Measurements from ENCODE around the gene MGAT4C.
"Not testable (repeated sequence)": the region's sequence is repeated elsewhere in the genome, so short reads cannot be mapped to it uniquely, and the experiment has no call there.

The MGAT4C gene

DNA sequence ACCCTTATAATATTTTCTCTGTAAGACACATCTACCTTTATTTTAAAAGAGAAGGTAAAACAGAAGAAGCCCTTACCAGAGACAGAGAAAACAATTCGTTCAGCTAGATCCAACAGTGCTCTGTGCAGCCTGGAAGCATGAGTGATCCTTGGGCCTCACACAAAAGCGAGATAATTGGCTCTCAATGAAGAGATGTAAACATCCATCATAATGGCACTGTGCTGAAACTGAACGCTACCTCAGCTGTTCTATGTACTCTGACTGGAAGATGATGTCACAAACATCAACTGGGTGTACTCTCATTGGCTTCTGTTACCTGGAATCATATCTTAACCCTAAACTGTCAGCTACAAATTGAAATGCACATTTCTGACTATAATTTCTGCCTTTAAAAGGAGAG is at the start of gene MGAT4C:
TSS of gene MGAT4C (minus strand) at position 229 of the 400 bp plus-strand sequence.
- no peak within 1 kb of the TSS for H3K27ac Mint-ChIP-seq (ENCODE audit: low read depth)
- H3K9me3 Mint-ChIP-seq, result no peaks in the 10 kb centered on the region
- no peaks in the 10 kb centered on the region for H3K36me3 Mint-ChIP-seq (ENCODE audit: insufficient read depth)
- no peak for DNase-seq (ENCODE audit: low spot score in 2 of 2)
- ATAC-seq (replicated peaks; ENCODE audit: extremely low read depth, poor library complexity, severe bottlenecking), result no peak
- H3K4me3 Mint-ChIP-seq, result no peak within 1 kb of the TSS
- H3K27me3 Mint-ChIP-seq, result no peaks in the 10 kb centered on the region
- no peaks in the 10 kb centered on the region for H3K4me1 Mint-ChIP-seq

DNA sequence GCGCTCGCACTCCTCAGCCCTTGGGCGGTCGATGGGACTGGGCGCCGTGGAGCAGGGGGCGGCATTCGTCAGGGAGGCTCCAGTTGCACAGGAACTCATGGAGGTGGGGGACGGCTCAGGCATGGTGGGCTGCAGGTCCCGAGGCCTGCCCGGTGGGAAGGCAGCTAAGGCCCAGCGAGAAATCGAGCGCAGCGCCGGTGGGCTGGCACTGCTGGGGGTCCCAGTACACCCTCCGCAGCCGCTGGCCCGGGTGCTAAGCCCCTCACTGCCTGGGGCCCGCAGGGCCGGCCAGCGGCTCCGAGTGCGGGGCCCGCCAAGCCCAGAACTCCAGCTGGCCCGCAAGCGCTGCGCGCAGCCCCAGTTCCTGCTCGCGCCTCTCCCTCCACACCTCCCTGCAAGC is 40.2 kb upstream of the MGAT4C start:
- not testable (repeated sequence) for H3K27me3 Mint-ChIP-seq; ATAC-seq (replicated peaks; ENCODE audit: extremely low read depth, poor library complexity, severe bottlenecking)

DNA sequence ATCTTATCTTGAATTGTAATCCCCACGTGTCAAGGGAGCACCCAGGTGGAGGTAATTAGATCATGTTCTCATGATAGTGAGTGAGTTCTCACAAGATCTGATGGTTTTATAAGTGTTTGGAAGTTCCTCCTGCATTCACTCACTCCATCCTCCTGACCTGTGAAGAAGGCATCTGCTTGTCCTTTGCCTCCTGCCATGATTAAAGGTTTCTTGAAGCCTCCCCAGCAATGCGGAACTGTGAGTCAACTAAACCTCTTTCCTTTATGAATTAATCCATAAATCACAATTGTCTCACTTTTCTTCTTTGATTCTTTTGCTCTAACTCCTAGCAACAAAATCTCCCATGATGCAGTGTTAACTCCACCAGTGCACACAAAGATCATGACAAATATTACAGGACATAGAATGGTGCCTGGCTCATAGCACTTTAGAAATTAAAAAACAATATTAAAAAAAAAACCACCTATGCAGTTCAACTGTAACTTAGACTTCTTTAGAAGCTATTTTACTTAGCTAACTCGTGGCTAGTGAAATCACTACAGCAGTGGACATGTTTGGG is 37.6 kb upstream of the MGAT4C start:
- H3K36me3 Mint-ChIP-seq (ENCODE audit: insufficient read depth), result no peaks in the 10 kb centered on the region

More for the DNA sequence above, 40.2 kb upstream of the MGAT4C start:
- not testable (repeated sequence) for H3K27ac Mint-ChIP-seq (ENCODE audit: low read depth); H3K4me1 Mint-ChIP-seq; DNase-seq (ENCODE audit: low spot score in 2 of 2); H3K4me3 Mint-ChIP-seq; H3K36me3 Mint-ChIP-seq (ENCODE audit: insufficient read depth)
- H3K9me3 Mint-ChIP-seq, result peaks cover 11% of the 10 kb centered on the region

DNA sequence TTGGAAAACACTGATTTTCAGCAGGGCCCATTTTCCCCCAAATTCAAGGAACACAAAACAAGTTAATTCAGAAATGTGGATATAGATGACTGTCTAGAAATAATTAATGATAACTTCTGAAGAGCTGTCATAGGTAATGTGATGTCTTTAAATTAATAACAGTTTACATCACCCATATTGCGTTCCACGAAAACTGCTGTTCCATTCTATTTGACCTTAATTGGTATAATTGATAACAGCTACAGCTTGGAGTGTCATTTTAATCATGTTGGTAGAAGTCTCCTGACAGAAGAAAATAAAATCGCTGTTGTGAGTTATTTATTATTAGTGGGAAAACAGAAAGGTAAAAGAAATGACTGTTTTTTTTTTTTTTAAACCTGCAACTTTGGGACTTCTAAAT is 36.3 kb upstream of the MGAT4C start:
- no peak for ATAC-seq (replicated peaks; ENCODE audit: extremely low read depth, poor library complexity, severe bottlenecking)
- H3K27me3 Mint-ChIP-seq, result no peaks in the 10 kb centered on the region
- DNase-seq (ENCODE audit: low spot score in 2 of 2), result no peak

More for the DNA sequence above, 37.6 kb upstream of the MGAT4C start:
- Mint-ChIP-seq H3K27ac (ENCODE audit: low read depth) (no peak overlapping the region), H3K9me3 (peaks cover 14% of the 10 kb centered on the region), H3K4me1 (no peaks in the 10 kb centered on the region), H3K27me3 (no peaks in the 10 kb centered on the region), H3K4me3 (no peak overlapping the region)
- DNase-seq (ENCODE audit: low spot score in 2 of 2) (no peak), ATAC-seq (replicated peaks; ENCODE audit: extremely low read depth, poor library complexity, severe bottlenecking) (no peak)

DNA sequence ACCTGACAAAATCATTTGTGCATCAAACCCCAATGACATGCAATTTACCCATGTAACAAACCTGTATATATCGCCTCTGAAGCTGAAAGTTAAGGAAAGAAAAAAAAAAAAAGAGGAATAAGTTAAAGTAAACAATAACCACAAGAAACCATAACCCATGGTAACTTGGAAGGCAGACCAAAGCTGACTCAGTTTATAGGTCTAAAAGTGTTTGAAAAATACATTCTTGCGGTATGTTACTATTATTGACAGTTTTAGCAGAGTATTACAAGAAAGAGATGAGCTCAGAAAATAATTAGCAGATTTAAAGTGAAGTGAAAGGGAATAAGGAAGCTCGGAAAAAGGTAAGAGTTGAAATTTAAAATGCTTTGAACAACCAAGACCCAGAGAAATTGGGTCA is 34.4 kb upstream of the MGAT4C start:
- Mint-ChIP-seq H3K4me3 (no peak overlapping the region), H3K4me1 (no peaks in the 10 kb centered on the region), H3K36me3 (ENCODE audit: insufficient read depth) (no peaks in the 10 kb centered on the region), H3K27ac (ENCODE audit: low read depth) (no peak overlapping the region), H3K9me3 (peaks cover 14% of the 10 kb centered on the region), H3K27me3 (no peaks in the 10 kb centered on the region)
- ATAC-seq (replicated peaks; ENCODE audit: extremely low read depth, poor library complexity, severe bottlenecking) (no peak), DNase-seq (ENCODE audit: low spot score in 2 of 2) (no peak)

More for the DNA sequence above, 36.3 kb upstream of the MGAT4C start:
- Mint-ChIP-seq H3K9me3 (peaks cover 14% of the 10 kb centered on the region), H3K27ac (ENCODE audit: low read depth) (no peak overlapping the region), H3K4me3 (no peak overlapping the region), H3K36me3 (ENCODE audit: insufficient read depth) (no peaks in the 10 kb centered on the region), H3K4me1 (no peaks in the 10 kb centered on the region)

DNA sequence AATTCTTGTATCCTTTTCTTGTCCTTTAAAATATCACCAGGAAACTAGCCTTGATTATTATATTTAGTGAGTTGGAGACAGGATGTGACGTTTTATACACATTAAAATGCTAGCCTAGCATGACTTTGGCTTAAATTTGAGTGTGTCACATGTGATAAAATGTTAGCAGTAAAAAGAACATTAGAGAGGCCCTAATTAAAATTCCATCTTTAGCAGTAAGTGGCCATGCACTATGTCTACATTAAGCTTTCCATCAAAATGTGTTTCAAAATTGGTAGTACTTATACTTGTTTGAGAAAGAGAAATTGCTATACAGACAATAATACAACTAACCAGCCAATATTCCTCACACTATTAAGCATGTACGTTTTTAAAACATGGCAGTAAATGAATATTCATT is 29.9 kb upstream of the MGAT4C start:
- Mint-ChIP-seq H3K36me3 (ENCODE audit: insufficient read depth) (no peaks in the 10 kb centered on the region), H3K4me3 (no peak overlapping the region), H3K4me1 (no peaks in the 10 kb centered on the region), H3K27ac (ENCODE audit: low read depth) (no peak overlapping the region), H3K9me3 (peaks cover 3% of the 10 kb centered on the region), H3K27me3 (no peaks in the 10 kb centered on the region)
- no peak for DNase-seq (ENCODE audit: low spot score in 2 of 2)
- ATAC-seq (replicated peaks; ENCODE audit: extremely low read depth, poor library complexity, severe bottlenecking), result no peak

DNA sequence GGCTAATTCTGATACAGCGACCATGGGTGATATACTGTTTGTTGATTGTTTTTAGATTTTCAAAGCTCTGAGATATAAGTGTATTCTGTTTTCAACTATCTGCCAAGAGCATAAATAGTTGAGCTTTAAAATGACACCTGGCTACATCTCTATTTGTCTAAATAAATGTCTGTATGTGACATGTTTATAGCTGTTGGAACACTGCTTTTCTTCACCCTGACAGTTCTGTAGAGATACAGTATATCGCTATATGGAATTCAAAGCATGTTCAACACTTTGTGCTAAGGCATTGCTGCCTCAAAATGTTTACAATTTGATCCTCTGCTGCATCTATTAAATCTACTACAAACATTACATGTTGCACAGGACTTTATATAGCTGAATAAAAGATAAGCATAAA is 27.4 kb upstream of the MGAT4C start:
- ATAC-seq (replicated peaks; ENCODE audit: extremely low read depth, poor library complexity, severe bottlenecking), result no peak
- H3K9me3 Mint-ChIP-seq, result peaks cover 7% of the 10 kb centered on the region
- DNase-seq (ENCODE audit: low spot score in 2 of 2), result no peak
- no peak overlapping the region for H3K27ac Mint-ChIP-seq (ENCODE audit: low read depth)
- no peaks in the 10 kb centered on the region for H3K36me3 Mint-ChIP-seq (ENCODE audit: insufficient read depth)
- H3K27me3 Mint-ChIP-seq, result no peaks in the 10 kb centered on the region
- no peak overlapping the region for H3K4me3 Mint-ChIP-seq
- no peaks in the 10 kb centered on the region for H3K4me1 Mint-ChIP-seq

DNA sequence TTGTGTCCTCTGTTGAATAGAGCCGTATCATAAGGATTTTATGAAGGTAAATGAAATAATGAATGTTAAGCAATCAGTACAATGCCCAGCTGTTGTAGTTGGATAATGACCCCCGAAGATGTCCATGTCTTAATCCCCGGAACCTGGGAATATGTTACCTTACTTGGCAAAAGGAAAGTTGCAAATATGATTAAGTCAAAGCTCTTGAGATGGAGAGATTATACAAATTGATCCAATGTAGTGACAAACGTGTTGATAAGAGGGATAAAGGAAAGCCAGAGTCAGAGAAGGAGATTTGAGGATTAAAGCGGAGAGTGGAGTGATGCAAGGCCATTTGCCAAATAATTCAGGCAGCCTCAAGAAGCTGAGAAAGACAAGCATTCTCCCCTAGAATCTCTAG is 19.2 kb upstream of the MGAT4C start:
- H3K4me1 Mint-ChIP-seq, result no peaks in the 10 kb centered on the region
- H3K27me3 Mint-ChIP-seq, result no peaks in the 10 kb centered on the region
- peaks cover 21% of the 10 kb centered on the region for H3K9me3 Mint-ChIP-seq
- DNase-seq (ENCODE audit: low spot score in 2 of 2), result no peak
- no peak overlapping the region for H3K4me3 Mint-ChIP-seq
- H3K27ac Mint-ChIP-seq (ENCODE audit: low read depth), result no peak overlapping the region
- H3K36me3 Mint-ChIP-seq (ENCODE audit: insufficient read depth), result no peaks in the 10 kb centered on the region
- no peak for ATAC-seq (replicated peaks; ENCODE audit: extremely low read depth, poor library complexity, severe bottlenecking)

DNA sequence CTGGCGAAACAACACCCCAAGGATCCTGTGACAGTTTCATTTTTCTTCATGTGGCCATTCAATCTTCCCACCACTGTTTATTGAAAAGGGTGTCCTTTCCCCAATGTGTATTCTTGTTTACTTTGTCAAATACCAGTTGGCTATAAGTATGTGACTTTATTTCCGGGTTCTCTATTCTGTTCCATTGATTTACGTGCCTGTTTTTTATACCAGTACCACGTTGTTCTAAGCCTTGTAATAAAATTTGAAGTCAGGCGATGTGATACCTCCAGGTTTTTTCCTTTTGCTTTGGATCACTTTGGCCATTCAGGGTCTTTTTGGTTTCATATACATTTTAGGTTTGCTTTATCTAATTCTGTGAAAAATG is 9.1 kb upstream of the MGAT4C start:
- Mint-ChIP-seq H3K27me3 (no peaks in the 10 kb centered on the region), H3K36me3 (ENCODE audit: insufficient read depth) (no peaks in the 10 kb centered on the region), H3K4me1 (no peaks in the 10 kb centered on the region), H3K27ac (ENCODE audit: low read depth) (no peak overlapping the region), H3K4me3 (no peak overlapping the region), H3K9me3 (peaks cover 15% of the 10 kb centered on the region)
- no peak for ATAC-seq (replicated peaks; ENCODE audit: extremely low read depth, poor library complexity, severe bottlenecking)
- DNase-seq (ENCODE audit: low spot score in 2 of 2), result no peak

DNA sequence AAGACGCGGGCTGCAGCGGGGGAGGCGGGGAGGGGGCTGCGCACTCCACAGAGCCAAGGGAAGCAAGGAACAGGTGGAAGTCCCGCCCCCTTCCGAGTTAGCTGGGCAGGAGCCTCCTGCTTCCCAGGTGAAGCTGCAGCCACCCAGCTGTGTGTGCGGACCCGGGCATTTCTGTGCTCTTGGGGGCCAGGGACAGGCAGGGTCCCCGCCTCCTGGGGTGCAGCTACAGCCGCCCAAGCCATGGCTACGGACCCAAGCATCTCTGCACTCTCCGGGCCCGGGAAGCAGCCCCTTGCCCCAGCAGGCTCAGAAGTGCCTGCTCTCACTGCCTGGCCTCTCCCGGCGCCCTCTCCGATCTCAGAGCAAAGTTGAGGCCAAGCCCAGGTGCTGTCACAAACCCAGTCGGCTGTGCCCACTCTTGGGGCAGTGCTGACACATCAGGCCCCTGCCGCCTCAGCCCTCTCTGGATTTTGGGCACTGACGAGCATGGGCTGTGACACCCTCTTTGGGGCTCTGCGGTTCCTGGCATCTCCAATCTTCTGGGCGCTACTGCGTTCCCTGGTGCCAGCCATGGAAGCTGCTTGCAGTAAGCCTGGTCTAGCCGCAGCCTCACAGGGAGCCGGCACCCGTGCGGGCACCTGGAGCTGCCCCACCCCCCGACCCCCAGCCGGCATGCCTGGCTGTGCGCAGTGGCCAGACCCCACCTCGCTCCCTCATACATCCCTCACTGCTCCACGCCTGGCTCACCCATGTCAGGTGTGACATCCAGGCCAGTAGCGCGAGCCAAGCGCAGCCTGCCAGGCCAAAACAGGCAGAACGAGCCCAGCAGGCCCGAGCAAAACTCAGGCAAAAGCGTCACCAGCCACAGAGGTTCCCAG is 8.5 kb upstream of the MGAT4C start:
- no peak for ATAC-seq (replicated peaks; ENCODE audit: extremely low read depth, poor library complexity, severe bottlenecking)
- Mint-ChIP-seq H3K9me3 (peaks cover 15% of the 10 kb centered on the region), H3K36me3 (ENCODE audit: insufficient read depth) (no peaks in the 10 kb centered on the region), H3K4me1 (no peaks in the 10 kb centered on the region), H3K4me3 (no peak overlapping the region), H3K27ac (ENCODE audit: low read depth) (no peak overlapping the region), H3K27me3 (no peaks in the 10 kb centered on the region)
- no peak for DNase-seq (ENCODE audit: low spot score in 2 of 2)

DNA sequence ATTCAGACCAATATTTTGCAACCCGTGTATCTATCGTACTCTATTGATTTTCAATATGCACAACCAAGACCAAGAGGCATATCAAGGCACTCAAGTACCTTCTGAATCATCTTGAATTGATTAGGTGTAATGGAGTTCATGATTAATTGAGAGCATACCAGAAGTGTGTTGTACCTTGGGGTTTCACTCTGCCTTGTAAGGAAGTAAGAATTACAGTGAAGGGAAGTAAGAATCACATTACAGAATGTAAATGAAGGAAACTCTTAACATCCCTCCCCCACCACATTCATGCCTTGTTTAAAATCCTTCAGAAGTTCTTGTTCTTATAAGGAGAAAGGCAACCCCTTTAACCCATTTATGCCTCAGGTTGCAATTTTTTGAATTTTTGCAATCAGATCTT is 5.4 kb upstream of the MGAT4C start:
- Mint-ChIP-seq H3K36me3 (ENCODE audit: insufficient read depth) (no peaks in the 10 kb centered on the region), H3K27ac (ENCODE audit: low read depth) (no peak overlapping the region), H3K4me3 (no peak overlapping the region), H3K4me1 (no peaks in the 10 kb centered on the region), H3K9me3 (peaks cover 15% of the 10 kb centered on the region), H3K27me3 (no peaks in the 10 kb centered on the region)
- DNase-seq (ENCODE audit: low spot score in 2 of 2) (no peak), ATAC-seq (replicated peaks; ENCODE audit: extremely low read depth, poor library complexity, severe bottlenecking) (no peak)

DNA sequence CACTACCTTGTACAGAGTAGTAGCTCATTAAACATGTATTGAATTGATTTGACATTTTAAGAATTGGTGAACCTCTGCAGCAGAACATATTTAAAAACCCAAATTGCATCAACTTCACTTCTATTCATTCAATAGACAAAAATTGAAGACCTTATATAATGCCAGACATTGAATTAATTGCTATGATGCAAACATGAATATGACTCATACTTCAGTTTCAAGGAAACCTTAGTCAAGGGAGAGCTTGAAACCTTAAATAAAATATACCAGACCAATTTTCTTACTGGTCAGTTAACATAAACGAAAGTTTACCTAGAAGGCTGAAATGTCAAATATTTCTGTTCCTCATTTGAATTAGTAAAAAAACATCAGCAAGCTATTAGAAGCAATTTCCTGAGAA is 5.0 kb upstream of the MGAT4C start:
- ATAC-seq (replicated peaks; ENCODE audit: extremely low read depth, poor library complexity, severe bottlenecking) (no peak), DNase-seq (ENCODE audit: low spot score in 2 of 2) (no peak)
- Mint-ChIP-seq H3K4me3 (no peak overlapping the region), H3K4me1 (no peaks in the 10 kb centered on the region), H3K9me3 (peaks cover 15% of the 10 kb centered on the region), H3K27me3 (no peaks in the 10 kb centered on the region), H3K36me3 (ENCODE audit: insufficient read depth) (no peaks in the 10 kb centered on the region), H3K27ac (ENCODE audit: low read depth) (no peak overlapping the region)

DNA sequence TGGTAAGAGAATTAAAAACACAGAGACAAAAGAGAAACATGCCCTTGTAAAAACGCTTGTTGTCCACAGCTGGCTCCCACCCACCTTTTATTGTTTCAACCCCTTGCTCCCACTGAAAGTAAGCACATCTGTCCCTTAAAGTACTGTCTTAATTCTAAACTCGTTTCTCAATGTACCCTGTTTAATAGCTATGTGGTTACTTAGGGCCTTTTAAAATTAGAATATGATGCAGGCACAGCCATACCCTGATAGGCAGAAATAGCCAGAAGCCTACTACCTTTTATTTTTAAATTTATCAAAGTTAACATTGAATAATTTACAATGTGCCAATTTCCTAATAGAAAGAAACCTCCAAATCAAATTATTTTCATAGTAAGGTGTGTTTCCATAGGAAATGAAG is 4.0 kb upstream of the MGAT4C start:
- Mint-ChIP-seq H3K36me3 (ENCODE audit: insufficient read depth) (no peaks in the 10 kb centered on the region), H3K27me3 (no peaks in the 10 kb centered on the region), H3K4me3 (no peak overlapping the region)

More for the DNA sequence above, 4.0 kb upstream of the MGAT4C start:
- peaks cover 12% of the 10 kb centered on the region for H3K9me3 Mint-ChIP-seq
- no peak overlapping the region for H3K27ac Mint-ChIP-seq (ENCODE audit: low read depth)
- ATAC-seq (replicated peaks; ENCODE audit: extremely low read depth, poor library complexity, severe bottlenecking), result no peak
- no peak for DNase-seq (ENCODE audit: low spot score in 2 of 2)
- H3K4me1 Mint-ChIP-seq, result no peaks in the 10 kb centered on the region
